ENCODE measurements around the gene CTBP2. TPM values are rescaled to one million over a fixed set of nuclear protein-coding genes. Genes with fewer than 3 reads are reported as not detected.

Gene CTBP2
- total and polyA plus RNA-seq, 2 of the 13 experiments (the other 11 are each of a cell fraction or from before 2014, with no cell fraction given): 0.08 TPM; not detected in 1

- H3K4me1 ChIP-seq (ENCODE audit: insufficient read depth, low read length): no peaks in the 10 kb centered on the region
- BruUV-seq (replicated peaks): no TSS peak
- H3K36me3 ChIP-seq (replicated peaks in 1 of 2; ENCODE audit: control insufficient read depth in 1 of 2, insufficient read depth in 2 of 2, low read length in 2 of 2): no peaks in the 10 kb centered on the region
- FAIRE-seq: no peak
- H4K20me1 ChIP-seq (ENCODE audit: insufficient read depth, low read length): no peaks in the 10 kb centered on the region
- H2AFZ ChIP-seq (ENCODE audit: low read length): no peak overlapping the region
- no peak for DNase-seq (ENCODE audit: low spot score)
- in situ Hi-C loops (cut with HindIII; ENCODE audit: extremely low pct_ligation_motif_present, low pct_unique_long_range_greater_than_20kb) (no loop called here), intact Hi-C loops (cut with micrococcal nuclease; ENCODE audit: unreplicated experiment) (no loop called here)
- H3K4me3 ChIP-seq (replicated peaks in 1 of 3; ENCODE audit: insufficient read depth in 1 of 3, low read depth in 2 of 3, low read length in 3 of 3): no peak overlapping the region
- no peaks in the 10 kb centered on the region for H3K79me2 ChIP-seq (ENCODE audit: insufficient read depth, low read length)
- no peak for ATAC-seq
- 25% methylated on average over 14 of the region's 14 CpGs for WGBS (ENCODE audit: low lambda C conversion rate)
- POLR2A ChIA-PET: no interaction called here
- CTCF ChIA-PET (ENCODE audit: low intra/inter-chr PET ratio, low total read pairs): no interaction called here
- no peak overlapping the region for H3K9ac ChIP-seq (ENCODE audit: insufficient read depth, low read depth, low read length)
- H3K27ac ChIP-seq (ENCODE audit: extremely low read length, insufficient read depth, low read length): no peak overlapping the region
- H3K4me2 ChIP-seq (ENCODE audit: low read depth, low read length): no peak overlapping the region
- H3K9me3 ChIP-seq (ENCODE audit: low read length): no peaks in the 10 kb centered on the region
- peaks cover 1 to 38% of the 10 kb centered on the region in 2 experiments; a peak in 3 of 5 replicates for H3K27me3 ChIP-seq (ENCODE audit: control insufficient read depth in 1 of 2, insufficient read depth in 2 of 2, low read length in 2 of 2)
- TF ChIP-seq ZNF180 (CRISPR knock-in tag; IDR thresholded peaks at IDR 0.05; ENCODE audit: borderline replicate concordance, low read depth) (no peak), LBX2 (CRISPR knock-in tag; IDR thresholded peaks at IDR 0.05; ENCODE audit: borderline replicate concordance) (no peak), SYNCRIP (IDR thresholded peaks at IDR 0.05; ENCODE audit: insufficient read depth, low read depth, low read length) (no peak), ZKSCAN1 (IDR thresholded peaks at IDR 0.05; ENCODE audit: low read length) (no peak), PRDM10 (CRISPR knock-in tag; IDR thresholded peaks at IDR 0.05; ENCODE audit: low read depth) (no peak), FOSL2 (CRISPR knock-in tag; IDR thresholded peaks at IDR 0.05) (no peak), CERS6 (CRISPR knock-in tag; IDR thresholded peaks at IDR 0.05) (no peak), SP5 (CRISPR knock-in tag; IDR thresholded peaks at IDR 0.05; ENCODE audit: borderline replicate concordance, low read depth) (no peak), ZNF720 (CRISPR knock-in tag; IDR thresholded peaks at IDR 0.05) (no peak), DZIP1 (CRISPR knock-in tag; IDR thresholded peaks at IDR 0.05) (no peak), SNAI1 (CRISPR knock-in tag; IDR thresholded peaks at IDR 0.05; ENCODE audit: borderline replicate concordance) (no peak), SMARCE1 (IDR thresholded peaks at IDR 0.05; ENCODE audit: borderline replicate concordance) (no peak), SRSF1 (optimal IDR thresholded peaks at IDR 0.05; ENCODE audit: low read depth, low read length) (no peak), ZNF10 (CRISPR knock-in tag; IDR thresholded peaks at IDR 0.05; ENCODE audit: borderline replicate concordance, low read depth) (no peak)
Observed at GRCh38 chr10:125076891-125077541, 83.3 kb downstream of the CTBP2 start.

All from HepG2 (cell line).